Peyer's patch (tissue), 4 donors: ENCODE data around the gene GABRE. TPM values are rescaled to one million over a fixed set of nuclear protein-coding genes. Genes with fewer than 3 reads are reported as not detected.

Experiments used
- DNase-seq, 3 donors: peaks; one replicate each; pipeline ENCODE4 v3.0.0-alpha.2; 2017 to 2019
- H3K27ac ChIP-seq, 4 donors: fragments of 200-600 bp; sonication (generic); one replicate each; pipeline ENCODE4 v1.5.1; 2016 to 2019
- H3K27me3 ChIP-seq, 2 donors: fragments of 200-600 bp; sonication (generic); one replicate each; pipeline ENCODE4 v1.5.1; 2019
- H3K36me3 ChIP-seq, 3 donors: fragments of 200-600 bp; sonication (generic); one replicate each; pipeline ENCODE4 v1.5.1; 2016 to 2019
- H3K4me1 ChIP-seq, 4 donors: fragments of 200-600 bp; sonication (generic); one replicate each; pipeline ENCODE4 v1.5.1; 2016 to 2019
- H3K4me3 ChIP-seq, 4 donors: fragments of 200-600 bp; sonication (generic); 1 replicate in 3 of 4; 2 replicates in 1 of 4; pipeline ENCODE4 v1.5.1; 2016 to 2019; ENCODE audit warnings: mild to moderate bottlenecking in 1 of 4
- H3K9me3 ChIP-seq, 4 donors: fragments of 200-600 bp; sonication (generic); one replicate each; pipeline ENCODE4 v1.5.1; 2016 to 2019; ENCODE audit warnings: mild to moderate bottlenecking in 1 of 4
- CTCF ChIP-seq, 6 experiments: fragments of 450-650 bp in 4 of 6; fragments of 200-600 bp in 2 of 6; sonication (generic) in 1 of 6; IDR thresholded peaks; one replicate each; pipeline ENCODE4 v1.5.1; 2017 to 2019; ENCODE audit warnings: antibody characterized with exemption in 6 of 6, mild to moderate bottlenecking in 3 of 6, moderate library complexity in 1 of 6
- POLR2A ChIP-seq, 2 donors: fragments of 450-650 bp; IDR thresholded peaks; one replicate each; pipeline ENCODE4 v1.5.1; 2017; ENCODE audit warnings: antibody characterized with exemption in 2 of 2, mild to moderate bottlenecking in 2 of 2, moderate library complexity in 2 of 2
- total RNA-seq, 4 donors: library from RNA; depleted of rRNA; stranded (reverse); fragments of >200 nt; gene quantifications; one replicate each; pipeline ENCODE4 v1.1.0, GENCODE V29; 2016

The GABRE gene
- total RNA-seq, 4 donors from 2014 or later, result 59.4 to 207 (median 126) TPM

GRCh38 chrX:151904989-151905388 is 69.5 kb downstream of the GABRE start:
- Histone ChIP-seq H3K27me3 (no peaks in the 10 kb centered on the region), H3K4me1 (no peaks in the 10 kb centered on the region), H3K4me3 (no peak overlapping the region), H3K36me3 (no peaks in the 10 kb centered on the region), H3K9me3 (no peaks in the 10 kb centered on the region), H3K27ac (no peak overlapping the region)
- TF ChIP-seq CTCF (IDR thresholded peaks at IDR 0.05) (no peak), POLR2A (IDR thresholded peaks at IDR 0.05) (no peak)
- no peak for DNase-seq

Other genes starting within 250 kb of the GABRE start
- not detected for gene CNGA2, start 239.9 kb downstream of the GABRE start, total RNA-seq
- not detected for gene MAGEA4, start 61.8 kb downstream of the GABRE start, total RNA-seq
- not detected for gene MAGEA10, start 163.9 kb upstream of the GABRE start, total RNA-seq